DMS 273 (cell line): ENCODE data around the gene MAPK8IP2.

ENCODE experiments used
- DNase-seq: peaks from one replicate; lab custom pipeline; 2025; ENCODE audit not compliant: unreplicated experiment; lab: John Stamatoyannopoulos, UW

MAPK8IP2 gene

DNA sequence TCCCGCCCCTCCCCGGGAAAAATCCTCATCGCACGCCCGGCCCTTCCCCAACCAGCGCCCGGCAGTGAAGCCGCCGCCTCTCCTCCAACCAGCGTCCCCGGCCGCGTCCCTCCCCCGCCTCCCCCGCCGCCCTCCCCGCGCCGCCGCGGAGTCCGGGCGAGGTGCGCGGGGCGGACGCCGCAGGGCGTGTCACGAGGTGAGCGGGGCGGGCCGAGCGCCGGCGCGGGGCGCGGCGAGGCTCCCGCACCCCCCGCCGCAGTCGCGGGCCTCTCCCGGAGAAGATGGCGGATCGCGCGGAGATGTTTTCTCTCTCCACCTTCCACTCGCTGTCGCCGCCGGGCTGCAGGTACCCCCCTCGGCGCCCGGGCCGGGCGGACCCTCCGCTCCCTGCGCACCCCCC, at the start of gene MAPK8IP2:
TSS of gene MAPK8IP2 (plus strand) at position 256 of the 400 bp plus-strand sequence. CDS start at position 282, 26 bp downstream.
- peak; percentile 74 for DNase-seq

- DNase-seq = peak; percentile 16
Observed at GRCh38 chr22:50551160-50551752, 49.3 kb upstream of the MAPK8IP2 start.

DNA sequence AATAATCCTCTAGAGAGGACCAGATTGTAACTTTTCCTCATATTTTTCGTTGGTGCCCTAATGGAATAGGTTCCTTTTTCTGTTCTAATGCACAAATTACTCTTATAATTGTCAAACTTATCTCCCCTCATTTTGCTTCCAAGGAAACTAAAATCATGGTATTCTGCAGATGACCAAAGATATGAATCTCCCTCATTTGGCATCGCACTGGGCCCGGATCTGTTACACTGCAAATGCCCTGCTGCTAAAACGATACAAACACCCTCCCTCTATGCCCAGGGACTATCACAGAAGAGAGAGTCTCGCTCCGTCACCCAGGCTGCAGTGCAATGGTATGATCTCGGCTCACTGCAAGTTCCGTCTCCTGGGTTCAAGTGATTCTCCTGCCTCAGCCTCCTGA, 47.3 kb upstream of the MAPK8IP2 start:
- DNase-seq = no peak

DNA sequence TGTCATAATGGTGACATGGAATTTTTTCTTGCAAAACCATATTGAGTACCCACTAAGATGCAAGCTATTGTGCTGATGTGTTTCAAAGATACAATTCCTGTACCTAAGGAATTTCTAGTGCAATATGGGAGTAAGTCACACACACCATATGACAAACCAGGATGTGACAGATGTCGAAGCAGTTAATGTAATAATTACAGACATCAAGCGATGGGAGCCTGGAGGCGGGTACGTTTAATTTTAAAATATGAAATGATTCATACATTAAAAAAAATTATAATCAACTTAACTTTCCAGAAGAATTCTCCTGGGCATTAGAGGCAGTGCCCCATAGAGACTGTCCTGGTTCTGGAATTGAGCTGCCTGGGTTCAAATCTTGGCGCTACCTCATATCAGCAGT, 43.9 kb upstream of the MAPK8IP2 start:
- no peak for DNase-seq

DNA sequence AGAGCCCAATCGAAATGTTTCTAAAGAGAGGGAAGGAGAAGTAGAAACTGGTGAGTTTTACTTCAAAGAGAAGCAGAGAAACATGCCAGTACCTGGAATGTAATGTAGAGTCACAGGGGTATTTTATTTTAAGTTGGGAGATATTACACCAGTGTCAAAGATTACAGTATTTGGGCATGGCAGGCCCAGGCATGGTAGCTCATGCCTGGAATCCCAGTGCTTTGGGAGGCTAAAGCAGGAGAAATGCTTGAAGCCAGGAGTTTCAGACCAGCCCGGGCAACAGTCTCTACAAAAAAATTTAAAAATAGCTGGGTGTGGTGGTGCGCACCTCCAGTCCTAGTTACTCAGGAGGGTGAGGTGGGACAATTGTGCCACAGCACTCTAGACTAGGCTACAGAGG, 40.6 kb upstream of the MAPK8IP2 start:
- DNase-seq = no peak

DNA sequence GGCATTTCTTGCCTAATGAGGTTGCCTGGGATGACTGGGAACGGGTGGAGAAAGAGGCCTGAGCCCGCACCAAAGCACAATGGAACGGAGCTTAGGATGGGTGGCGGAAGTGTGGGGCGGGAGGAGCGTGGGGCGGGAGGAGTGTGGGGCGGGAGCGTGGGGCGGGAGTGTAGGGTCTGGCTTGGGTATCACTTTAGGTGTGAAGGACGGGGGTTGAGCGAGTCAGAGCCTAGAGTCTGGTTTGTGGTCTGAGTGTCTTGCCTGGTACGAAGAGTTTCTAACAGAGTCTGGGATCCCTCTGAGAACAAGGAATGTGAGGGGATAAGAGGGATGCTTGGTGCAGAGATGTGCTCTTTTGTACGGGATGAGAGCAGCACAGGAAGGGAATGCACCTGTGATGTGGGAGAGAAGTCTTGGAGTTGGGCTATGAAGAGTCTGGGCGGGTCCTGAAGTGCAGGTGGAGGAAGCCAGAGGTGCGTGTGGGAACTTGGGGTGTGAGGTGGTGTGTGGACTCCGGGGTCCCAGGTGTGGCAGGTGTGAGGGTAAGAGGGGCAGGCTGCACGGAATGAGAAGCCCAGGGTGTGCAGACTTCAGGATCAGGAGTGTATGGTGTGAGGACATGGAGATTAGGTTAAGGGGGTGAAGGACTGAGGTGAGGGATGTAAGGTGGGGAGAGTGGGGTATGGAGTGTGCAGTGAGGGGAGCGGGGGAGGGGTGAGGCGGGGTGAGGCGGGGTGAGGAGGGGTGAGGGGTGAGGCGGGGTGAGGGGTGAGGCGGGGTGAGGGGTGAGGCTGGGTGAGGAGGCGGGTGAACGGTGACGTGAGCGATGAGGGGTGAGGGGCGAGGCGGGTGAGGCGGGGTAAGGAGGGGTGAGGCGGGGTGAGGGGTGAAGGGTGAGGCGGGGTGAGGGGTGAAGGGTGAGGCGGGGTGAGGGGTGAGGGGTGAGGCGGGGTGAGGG, 38.9 kb upstream of the MAPK8IP2 start:
- no peak for DNase-seq

DNA sequence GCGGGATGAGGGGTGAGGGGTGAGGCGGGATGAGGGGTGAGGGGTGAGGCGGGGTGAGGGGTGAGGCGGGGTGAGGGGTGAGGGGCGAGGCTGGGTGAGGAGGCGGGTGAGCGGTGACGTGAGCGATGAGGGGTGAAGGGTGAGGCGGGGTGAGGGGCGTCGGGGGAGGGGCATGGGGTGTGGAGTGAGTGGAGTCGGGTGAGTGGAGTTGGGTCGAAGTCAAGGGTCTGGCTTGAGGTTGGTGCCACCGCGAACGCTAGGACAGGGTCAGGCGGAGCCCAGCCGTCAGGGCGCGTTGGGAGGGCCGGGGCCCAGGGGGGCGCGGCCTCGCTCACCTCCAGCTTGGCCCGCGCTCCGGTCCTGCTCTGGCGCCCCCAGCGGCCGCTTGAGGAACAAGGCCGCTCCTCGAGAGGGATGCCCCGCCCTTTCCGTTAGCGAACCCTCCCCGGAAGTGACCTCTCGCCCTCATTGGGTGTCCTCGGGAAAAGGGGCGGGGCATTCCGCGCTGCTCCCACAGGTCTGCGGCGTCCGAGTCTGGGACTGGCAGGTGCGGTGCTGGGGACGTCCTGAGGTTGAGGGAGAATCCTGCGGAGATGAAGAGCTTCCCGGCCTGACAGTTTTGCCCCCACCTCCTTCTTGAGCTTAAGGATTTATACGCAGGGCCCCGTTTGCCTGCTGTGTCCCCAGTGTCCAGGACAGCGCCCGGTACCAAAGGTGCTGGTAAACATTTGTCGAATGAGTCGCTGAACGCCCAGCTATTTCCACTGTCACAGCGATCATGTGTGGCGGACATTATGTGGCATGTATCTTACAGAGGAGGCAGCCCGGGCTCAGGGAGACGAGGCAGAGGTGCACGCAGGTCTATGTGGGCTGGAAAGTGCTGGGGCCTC, 37.8 kb upstream of the MAPK8IP2 start, which contains the start of gene SYCE3:
TSS of gene SYCE3 (minus strand) at position 397 of the 890 bp plus-strand sequence. CDS start 6,514 bp downstream, outside the sequence.
- DNase-seq = peak; percentile 97

- no peak for DNase-seq
Observed at GRCh38 chr22:50563413-50564160, 37.0 kb upstream of the MAPK8IP2 start.

DNA sequence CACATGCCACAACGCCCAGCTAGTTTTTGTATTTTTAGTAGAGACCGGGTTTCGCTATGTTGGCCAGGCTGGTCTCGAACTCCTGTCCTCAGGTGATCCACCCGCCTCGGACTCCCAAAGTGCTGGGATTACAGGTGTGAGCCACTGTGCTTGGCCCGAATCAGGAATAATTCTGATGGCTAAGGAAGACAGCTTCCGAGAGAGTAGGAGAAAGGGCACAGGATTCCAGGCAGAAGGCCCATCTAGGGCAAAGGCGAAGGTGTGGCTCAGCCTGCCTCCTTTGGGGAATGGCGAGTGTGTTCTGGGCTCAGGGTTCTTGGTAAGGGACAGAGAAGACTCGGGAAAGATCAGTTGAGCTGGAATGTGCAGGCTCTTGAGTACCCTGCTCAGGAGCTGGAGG, 36.3 kb upstream of the MAPK8IP2 start:
- DNase-seq = no peak

GRCh38 chr22:50567721-50568252, 32.8 kb upstream of the MAPK8IP2 start:
- no peak for DNase-seq

DNA sequence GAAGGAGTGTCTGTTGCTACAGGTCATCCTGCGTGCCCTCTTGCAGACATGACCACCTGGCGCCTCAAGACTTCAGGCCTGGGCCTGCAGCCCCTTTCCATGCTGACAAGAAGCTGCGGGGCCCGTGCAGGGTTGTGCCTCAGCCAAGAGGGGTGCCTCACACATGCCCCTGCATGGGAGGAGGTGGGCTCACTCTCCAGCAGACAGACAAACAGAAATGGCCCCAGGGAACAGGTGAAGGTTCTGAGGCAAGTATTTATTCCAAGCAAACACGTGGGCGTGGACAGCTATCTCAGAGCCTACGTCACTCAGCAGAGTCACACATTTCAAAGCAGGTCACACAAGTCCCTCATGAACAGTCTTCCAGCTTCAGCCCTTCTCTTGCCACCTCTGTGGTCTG, 32.0 kb upstream of the MAPK8IP2 start:
- no peak for DNase-seq

DNA sequence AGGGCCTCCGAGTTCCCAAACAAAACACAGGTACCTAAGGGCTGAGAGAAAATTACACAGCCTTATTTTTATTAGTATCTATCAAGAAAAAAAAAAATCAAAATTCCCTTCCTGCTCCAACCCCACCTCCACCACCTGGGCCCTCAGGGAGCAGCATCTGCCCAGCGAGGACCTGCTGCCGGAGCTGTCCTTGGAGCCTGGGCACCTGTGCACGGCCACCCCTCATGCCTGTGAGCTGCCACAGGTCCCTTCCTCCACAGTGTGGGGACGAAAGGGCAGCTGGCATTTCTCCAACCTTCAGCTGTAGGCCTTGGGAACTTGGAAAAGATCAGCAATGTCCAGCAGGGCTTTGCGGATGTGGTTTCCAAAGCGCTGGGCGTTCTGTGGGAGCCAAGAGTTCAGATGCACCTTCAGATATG, 31.5 kb upstream of the MAPK8IP2 start:
- no peak for DNase-seq

DNA sequence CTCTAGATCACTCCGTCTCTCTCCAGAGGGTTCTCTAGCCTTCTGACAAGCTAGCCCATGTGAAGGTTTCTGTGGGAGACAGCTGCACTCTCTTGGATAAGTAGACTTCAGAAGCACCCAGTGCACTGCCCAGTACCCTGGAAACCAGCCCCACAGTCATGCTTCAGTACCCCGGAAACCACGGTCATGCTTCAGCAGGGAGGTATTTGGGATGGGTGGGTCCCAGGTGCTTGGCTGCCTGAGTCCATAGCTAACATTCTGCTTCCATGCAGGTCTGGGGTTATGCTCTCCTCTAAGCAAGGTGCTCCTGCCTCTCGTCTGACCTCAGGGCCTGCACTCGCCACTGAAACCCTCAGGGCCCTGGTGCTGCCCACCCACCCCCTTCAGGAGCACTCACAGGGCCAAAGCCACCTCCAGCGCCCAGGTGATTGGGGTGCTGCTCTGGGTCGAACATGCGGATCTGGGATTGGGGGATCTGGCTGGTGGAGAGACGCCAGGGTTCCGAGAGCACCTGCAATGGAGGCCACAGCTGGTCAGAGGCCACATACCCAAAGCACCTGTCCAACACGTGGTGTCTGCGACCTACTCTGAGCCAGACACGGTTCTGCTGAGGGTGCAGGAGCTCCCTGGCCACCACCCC, 30.6 kb upstream of the MAPK8IP2 start:
- no peak for DNase-seq

- DNase-seq = no peak
Observed at GRCh38 chr22:50570861-50571260, 29.7 kb upstream of the MAPK8IP2 start.

- DNase-seq = no peak
Observed at GRCh38 chr22:50571264-50572175, 29.1 kb upstream of the MAPK8IP2 start.

GRCh38 chr22:50572965-50573364, 27.6 kb upstream of the MAPK8IP2 start:
- no peak for DNase-seq

GRCh38 chr22:50573491-50574382, 26.9 kb upstream of the MAPK8IP2 start:
- no peak for DNase-seq

DNA sequence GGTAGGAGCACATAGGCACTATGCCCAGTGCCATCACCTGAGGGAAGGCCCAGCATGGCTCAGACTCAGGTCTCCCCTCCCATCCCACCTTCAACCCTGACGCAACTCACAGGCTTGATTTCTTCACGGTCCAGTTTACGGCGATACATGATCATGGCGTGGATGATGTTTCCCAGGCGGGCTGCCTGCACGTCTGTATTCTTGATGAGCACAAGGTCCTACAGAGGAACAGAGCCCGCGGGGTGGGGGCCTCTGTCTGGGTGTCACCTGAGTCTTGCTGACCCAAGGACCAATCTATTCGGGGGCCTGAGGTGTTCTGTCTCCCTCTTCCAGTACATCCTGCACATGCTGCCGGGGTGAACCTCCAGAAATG, 26.2 kb upstream of the MAPK8IP2 start:
- no peak for DNase-seq
